Measurements from ENCODE around the gene DARS1.

- TF ChIP-seq CTCF (tag by site-specific recombination; IDR thresholded peaks at IDR 0.05): no peak
- TF ChIP-seq ZNF24 (tag by site-specific recombination; IDR thresholded peaks at IDR 0.05): no peak
- no peak for TF ChIP-seq ZNF433 (tag by site-specific recombination; IDR thresholded peaks at IDR 0.05; ENCODE audit: low read depth)
- TF ChIP-seq ZNF404 (tag by site-specific recombination; IDR thresholded peaks at IDR 0.05): no peak
- TF ChIP-seq, protein P1, sequence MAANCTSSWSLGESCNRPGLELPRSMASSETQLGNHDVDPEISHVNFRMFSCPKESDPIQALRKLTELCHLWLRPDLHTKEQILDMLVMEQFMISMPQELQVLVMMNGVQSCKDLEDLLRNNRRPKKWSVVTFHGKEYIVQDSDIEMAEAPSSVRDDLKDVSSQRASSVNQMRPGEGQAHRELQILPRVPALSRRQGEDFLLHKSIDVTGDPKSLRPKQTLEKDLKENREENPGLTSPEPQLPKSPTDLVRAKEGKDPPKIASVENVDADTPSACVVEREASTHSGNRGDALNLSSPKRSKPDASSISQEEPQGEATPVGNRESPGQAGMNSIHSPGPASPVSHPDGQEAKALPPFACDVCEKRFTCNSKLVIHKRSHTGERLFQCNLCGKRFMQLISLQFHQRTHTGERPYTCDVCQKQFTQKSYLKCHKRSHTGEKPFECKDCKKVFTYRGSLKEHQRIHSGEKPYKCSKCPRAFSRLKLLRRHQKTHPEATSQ (tag by site-specific recombination; IDR thresholded peaks at IDR 0.05): no peak
- TF ChIP-seq KLF1 (tag by site-specific recombination; IDR thresholded peaks at IDR 0.05): no peak
Measured at GRCh38 chr2:135984199-135985017, 1.0 kb downstream of the DARS1 start.

Data from HEK293 (cell line).